Upper lobe of left lung (tissue), 6 donors: ENCODE data around the gene EHMT2. TPM values are rescaled to one million over a fixed set of nuclear protein-coding genes. Genes with fewer than 3 reads are reported as not detected.

Experiments
- ATAC-seq, 2 donors: fragments of 200-7000 bp; cut with Tn5 transposase; one replicate each; pipeline ENCODE4 v1.9.1; 2022; ENCODE audit warnings: mild to moderate bottlenecking in 2 of 2, moderate library complexity in 2 of 2; ENCODE audit not compliant: low FRiP score in 2 of 2
- DNase-seq, 2 donors: peaks; one replicate each; pipeline ENCODE4 v3.0.0-alpha.2; 2019 to 2020
- H3K27ac ChIP-seq, 4 donors: fragments of 200-600 bp; sonication (generic); one replicate each; pipeline ENCODE4 v1.5.1; 2016 to 2019
- H3K27me3 ChIP-seq, 4 donors: fragments of 200-600 bp; sonication (generic); one replicate each; pipeline ENCODE4 v1.5.1; 2017 to 2019
- H3K36me3 ChIP-seq, 4 donors: fragments of 200-600 bp; sonication (generic); one replicate each; pipeline ENCODE4 v1.5.1; 2016 to 2019
- H3K4me1 ChIP-seq, 4 donors: fragments of 200-600 bp; sonication (generic); one replicate each; pipeline ENCODE4 v1.5.1; 2018 to 2019
- H3K4me3 ChIP-seq, 4 donors: fragments of 200-600 bp; sonication (generic); one replicate each; pipeline ENCODE4 v1.5.1; 2017 to 2019; ENCODE audit warnings: mild to moderate bottlenecking in 2 of 4, moderate library complexity in 1 of 4
- H3K9me3 ChIP-seq, 4 donors: fragments of 200-600 bp; sonication (generic); one replicate each; pipeline ENCODE4 v1.5.1; 2018 to 2019
- EP300 ChIP-seq, 4 donors: sonication (generic); formaldehyde crosslinking; IDR thresholded peaks; one replicate each; pipeline ENCODE4 v1.5.1; 2017; ENCODE audit warnings: antibody characterized with exemption in 4 of 4, control low read depth in 2 of 4
- POLR2A ChIP-seq, 4 donors: fragments of 450-650 bp; IDR thresholded peaks; one replicate each; pipeline ENCODE4 v1.5.1; 2016 to 2017; ENCODE audit warnings: antibody characterized with exemption in 4 of 4, mild to moderate bottlenecking in 2 of 4
- POLR2AphosphoS5 ChIP-seq, 2 donors: sonication (generic); formaldehyde crosslinking; IDR thresholded peaks; one replicate each; pipeline ENCODE4 v1.5.1; 2017; ENCODE audit warnings: antibody characterized with exemption in 2 of 2
- WGBS, 2 donors: methylation state at CpG; one replicate each; pipeline ENCODE4 v1.1.5; 2017 to 2018; 5-methylcytosine and 5-hydroxymethylcytosine counted together
- total RNA-seq, 6 donors: library from RNA; depleted of rRNA in 4 of 6; stranded (reverse); fragments of >200 nt in 4 of 6; gene quantifications; one replicate each; pipeline versions ENCODE4 v1.1.0 to v1.2.1, GENCODE V29; 2016 to 2021
- TF ChIP-seq, protein P1 (sequence below), 6 experiments: fragments of 450-650 bp in 4 of 6; fragments of 200-600 bp in 2 of 6; sonication (generic) in 2 of 6; IDR thresholded peaks; one replicate each; pipeline ENCODE4 v1.5.1; 2016 to 2019; ENCODE audit warnings: antibody characterized with exemption in 6 of 6
- donor health status: DM: no; HTN: no; CAD: no; lungs with moderate emphysema.
- donor health status: DM: no; HTN: yes; CAD: no; lungs with severe emphysema.

EHMT2 gene
- total RNA-seq, 6 donors from 2014 or later, result 23.6 to 57.3 (median 41.7) TPM

- no peaks in the 10 kb centered on the region for H3K9me3 ChIP-seq
- no peak for TF ChIP-seq POLR2A (IDR thresholded peaks at IDR 0.05)
- TF ChIP-seq POLR2AphosphoS5 (IDR thresholded peaks at IDR 0.05), result no peak
- TF ChIP-seq, protein P1, sequence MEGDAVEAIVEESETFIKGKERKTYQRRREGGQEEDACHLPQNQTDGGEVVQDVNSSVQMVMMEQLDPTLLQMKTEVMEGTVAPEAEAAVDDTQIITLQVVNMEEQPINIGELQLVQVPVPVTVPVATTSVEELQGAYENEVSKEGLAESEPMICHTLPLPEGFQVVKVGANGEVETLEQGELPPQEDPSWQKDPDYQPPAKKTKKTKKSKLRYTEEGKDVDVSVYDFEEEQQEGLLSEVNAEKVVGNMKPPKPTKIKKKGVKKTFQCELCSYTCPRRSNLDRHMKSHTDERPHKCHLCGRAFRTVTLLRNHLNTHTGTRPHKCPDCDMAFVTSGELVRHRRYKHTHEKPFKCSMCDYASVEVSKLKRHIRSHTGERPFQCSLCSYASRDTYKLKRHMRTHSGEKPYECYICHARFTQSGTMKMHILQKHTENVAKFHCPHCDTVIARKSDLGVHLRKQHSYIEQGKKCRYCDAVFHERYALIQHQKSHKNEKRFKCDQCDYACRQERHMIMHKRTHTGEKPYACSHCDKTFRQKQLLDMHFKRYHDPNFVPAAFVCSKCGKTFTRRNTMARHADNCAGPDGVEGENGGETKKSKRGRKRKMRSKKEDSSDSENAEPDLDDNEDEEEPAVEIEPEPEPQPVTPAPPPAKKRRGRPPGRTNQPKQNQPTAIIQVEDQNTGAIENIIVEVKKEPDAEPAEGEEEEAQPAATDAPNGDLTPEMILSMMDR (IDR thresholded peaks at IDR 0.05), result no peak
- no peak for TF ChIP-seq EP300 (IDR thresholded peaks at IDR 0.05)
- H3K27ac ChIP-seq, result no peak overlapping the region
- DNase-seq (no peak), ATAC-seq (no peak)
- H3K27me3 ChIP-seq, result no peaks in the 10 kb centered on the region
- peaks cover 0 to 15% (median 14%) of the 10 kb centered on the region in 4 donors for H3K36me3 ChIP-seq
- no peak overlapping the region for H3K4me3 ChIP-seq
- peaks cover 0 to 15% (median 10%) of the 10 kb centered on the region in 4 donors for H3K4me1 ChIP-seq
- WGBS, 2 donors, result 71 to 74% methylated on average over 5 of the region's 5 CpGs
Observed at GRCh38 chr6:31875877-31876276, 21.6 kb downstream of the EHMT2 start.

DNA sequence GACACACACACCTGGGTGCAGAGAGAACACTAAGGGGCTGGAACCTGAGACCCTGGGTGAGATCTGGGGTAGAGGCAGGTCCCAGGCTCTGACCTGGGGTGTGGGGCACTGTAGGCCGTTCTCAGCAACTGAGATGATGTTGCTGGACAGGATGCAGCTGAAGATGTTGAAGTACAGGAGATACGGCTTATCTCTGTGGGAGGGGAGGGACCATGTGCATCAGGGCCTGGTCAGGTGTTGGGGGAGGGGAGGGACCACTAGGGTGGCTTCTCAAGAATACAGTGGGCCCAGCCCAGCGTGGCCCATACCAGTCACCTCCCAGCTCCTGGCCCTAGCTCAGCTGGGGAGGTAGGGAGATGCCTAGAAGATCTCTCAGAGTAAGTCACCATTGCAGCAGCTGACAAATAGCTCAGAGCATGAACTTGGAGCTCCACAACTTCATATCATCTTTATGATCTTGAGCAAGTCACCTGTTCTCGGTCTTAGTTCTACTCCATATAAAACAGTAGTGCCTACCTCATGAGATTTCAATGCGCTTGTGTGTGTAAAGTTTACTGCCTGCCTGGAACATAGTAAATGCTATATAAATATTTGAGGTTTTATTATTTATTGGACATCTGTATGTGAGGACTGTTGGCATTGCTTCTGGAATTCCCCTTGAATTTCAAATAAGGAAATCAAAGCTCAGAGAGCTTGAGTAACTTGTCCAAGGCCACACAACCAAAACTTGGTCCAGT, 22.5 kb downstream of the EHMT2 start:
- H3K4me3 ChIP-seq, result no peak overlapping the region
- peaks cover 0 to 15% (median 10%) of the 10 kb centered on the region in 4 donors for H3K4me1 ChIP-seq
- no peaks in the 10 kb centered on the region for H3K27me3 ChIP-seq
- no peak overlapping the region for H3K27ac ChIP-seq
- WGBS, 2 donors, result 77 to 87% methylated on average over 4 to 5 of the region's 5 CpGs
- DNase-seq (no peak), ATAC-seq (no peak)
- peaks cover 0 to 6% (median 6%) of the 10 kb centered on the region in 4 donors for H3K36me3 ChIP-seq
- no peak for TF ChIP-seq POLR2A (IDR thresholded peaks at IDR 0.05)
- TF ChIP-seq, protein P1 (IDR thresholded peaks at IDR 0.05), result no peak
- no peak for TF ChIP-seq EP300 (IDR thresholded peaks at IDR 0.05)
- TF ChIP-seq POLR2AphosphoS5 (IDR thresholded peaks at IDR 0.05), result no peak
- no peaks in the 10 kb centered on the region for H3K9me3 ChIP-seq

DNA sequence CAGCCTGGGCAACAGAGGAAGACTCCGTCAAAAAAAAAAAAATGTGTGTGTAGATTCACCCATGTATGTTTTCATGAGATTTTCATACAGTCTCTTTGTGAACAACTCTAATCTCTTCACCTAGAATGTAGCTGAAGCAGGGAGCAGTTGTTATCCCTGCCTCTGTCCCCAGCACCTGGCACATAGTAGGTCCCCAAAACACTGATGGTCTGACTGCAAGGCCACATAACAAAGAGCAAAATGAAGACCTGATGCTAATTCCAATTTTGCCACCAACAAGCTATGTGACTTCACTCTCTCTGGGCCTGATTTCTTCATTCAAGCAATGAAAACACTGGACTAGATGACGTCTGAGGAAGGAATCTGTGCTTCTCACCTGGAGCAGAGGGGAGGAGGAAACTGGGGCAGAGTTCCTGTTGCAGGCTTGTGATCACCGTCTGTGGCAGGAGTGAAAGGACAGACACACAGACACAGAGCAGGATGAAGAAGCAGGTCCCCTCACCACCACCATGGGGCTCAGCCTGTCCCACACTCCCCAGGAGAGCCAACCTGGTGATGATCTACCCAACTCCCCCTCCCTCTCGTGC, 23.3 kb downstream of the EHMT2 start:
- no peaks in the 10 kb centered on the region for H3K27me3 ChIP-seq
- no peak for ATAC-seq
- TF ChIP-seq POLR2A (IDR thresholded peaks at IDR 0.05) (no peak), POLR2AphosphoS5 (IDR thresholded peaks at IDR 0.05) (no peak), EP300 (IDR thresholded peaks at IDR 0.05) (no peak)
- TF ChIP-seq, protein P1 (IDR thresholded peaks at IDR 0.05), result no peak
- 54 to 61% methylated on average over 4 of the region's 4 CpGs for WGBS, 2 donors
- peaks cover 0 to 14% (median 7%) of the 10 kb centered on the region in 4 donors for H3K4me1 ChIP-seq
- no peak for DNase-seq
- no peak overlapping the region for H3K27ac ChIP-seq
- no peak overlapping the region for H3K4me3 ChIP-seq
- no peaks in the 10 kb centered on the region for H3K36me3 ChIP-seq
- no peaks in the 10 kb centered on the region for H3K9me3 ChIP-seq

- H3K9me3 ChIP-seq, result no peaks in the 10 kb centered on the region
- no peak overlapping the region for H3K27ac ChIP-seq
- no peaks in the 10 kb centered on the region for H3K4me1 ChIP-seq
- H3K27me3 ChIP-seq, result no peaks in the 10 kb centered on the region
- no peak overlapping the region for H3K4me3 ChIP-seq
- H3K36me3 ChIP-seq, result no peaks in the 10 kb centered on the region
- ATAC-seq, result no peak
- 67 to 71% methylated on average over 8 to 9 of the region's 9 CpGs for WGBS, 2 donors
- no peak for DNase-seq
- TF ChIP-seq POLR2A (IDR thresholded peaks at IDR 0.05), result no peak
- TF ChIP-seq EP300 (IDR thresholded peaks at IDR 0.05), result no peak
- TF ChIP-seq, protein P1 (IDR thresholded peaks at IDR 0.05), result no peak
- no peak for TF ChIP-seq POLR2AphosphoS5 (IDR thresholded peaks at IDR 0.05)
Observed at GRCh38 chr6:31871046-31871659, 26.3 kb downstream of the EHMT2 start.
